Testis (tissue), 2 donors: ENCODE results near the gene SF1.

ENCODE experiments used
- CTCF ChIP-seq, 3 experiments: fragments of 450-650 bp in 2 of 3; fragments of 200-600 bp in 1 of 3; sonication (generic) in 1 of 3; IDR thresholded peaks; one replicate each; pipeline ENCODE4 v1.5.1; 2016 to 2019; ENCODE audit warnings: antibody characterized with exemption in 3 of 3, mild to moderate bottlenecking in 2 of 3, moderate library complexity in 1 of 3
- POLR2A ChIP-seq: fragments of 450-650 bp; IDR thresholded peaks from one replicate; pipeline ENCODE4 v1.6.1; 2017; ENCODE audit warnings: antibody characterized with exemption, mild to moderate bottlenecking, moderate library complexity

GRCh38 chr11:64716473-64717267, 61.7 kb downstream of the SF1 start:
- TF ChIP-seq CTCF (IDR thresholded peaks at IDR 0.05) (no peak), POLR2A (no peak)
